ENCODE data around the gene MLH1. TPM values are rescaled to one million over a fixed set of nuclear protein-coding genes. Genes with fewer than 3 reads are reported as not detected.

The MLH1 gene
- total RNA-seq, 1 donor, result 41.5 TPM

DNA sequence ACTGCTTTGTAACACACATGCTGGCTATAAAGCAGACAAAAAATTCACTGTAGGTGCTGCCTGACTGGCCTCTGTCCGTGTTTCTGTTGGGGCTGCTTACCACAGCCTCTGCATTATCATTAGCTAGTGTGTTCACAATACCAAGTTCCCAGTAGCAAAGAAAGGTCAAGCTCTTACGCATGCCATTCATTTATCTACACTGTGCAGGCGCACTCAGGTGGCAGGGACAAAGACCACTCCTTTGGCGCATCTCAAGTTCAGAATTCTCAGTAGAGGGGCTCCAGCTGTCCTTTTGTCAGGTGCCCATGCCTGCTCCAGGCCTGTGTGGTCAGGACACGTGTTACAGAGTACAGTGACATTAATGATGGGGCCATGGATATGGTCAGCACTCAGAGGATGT, 22.3 kb downstream of the MLH1 start:
- no peaks in the 10 kb centered on the region for H3K9me3 ChIP-seq (ENCODE audit: low read depth, low read length)
- H3K4me1 ChIP-seq (ENCODE audit: insufficient read depth, low read length), result no peaks in the 10 kb centered on the region
- H3K4me3 ChIP-seq (ENCODE audit: low read length), result no peak overlapping the region
- no peaks in the 10 kb centered on the region for H3K27me3 ChIP-seq (ENCODE audit: insufficient read depth, low read length)

DNA sequence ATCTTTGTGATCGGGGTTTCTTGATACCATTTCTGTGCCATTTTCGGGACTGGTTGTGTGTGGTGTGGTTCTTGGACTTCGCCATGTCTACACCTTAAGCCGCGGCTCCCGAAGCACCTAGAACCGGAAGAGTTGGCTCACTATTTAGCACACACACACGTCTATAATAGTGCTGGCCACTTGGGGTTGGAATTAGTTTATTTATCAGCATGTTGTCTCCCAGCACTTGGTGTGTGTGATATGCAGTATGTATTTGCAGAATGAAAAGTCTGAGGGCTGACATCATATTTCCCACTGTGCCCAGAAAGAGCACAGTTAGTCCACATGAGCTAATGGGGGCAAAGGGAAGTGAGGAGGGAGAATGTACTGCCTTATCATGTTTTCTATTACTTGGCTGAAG, 23.6 kb downstream of the MLH1 start:
- H3K9me3 ChIP-seq (ENCODE audit: low read depth, low read length), result no peaks in the 10 kb centered on the region
- H3K27me3 ChIP-seq (ENCODE audit: insufficient read depth, low read length), result no peaks in the 10 kb centered on the region
- no peak overlapping the region for H3K4me3 ChIP-seq (ENCODE audit: low read length)
- no peaks in the 10 kb centered on the region for H3K4me1 ChIP-seq (ENCODE audit: insufficient read depth, low read length)

- Histone ChIP-seq H3K27me3 (ENCODE audit: insufficient read depth, low read length) (no peaks in the 10 kb centered on the region), H3K9me3 (ENCODE audit: low read depth, low read length) (no peaks in the 10 kb centered on the region), H3K4me3 (ENCODE audit: low read length) (no peak overlapping the region), H3K4me1 (ENCODE audit: insufficient read depth, low read length) (no peaks in the 10 kb centered on the region)
Measured at GRCh38 chr3:37017683-37018082, 24.4 kb downstream of the MLH1 start.

DNA sequence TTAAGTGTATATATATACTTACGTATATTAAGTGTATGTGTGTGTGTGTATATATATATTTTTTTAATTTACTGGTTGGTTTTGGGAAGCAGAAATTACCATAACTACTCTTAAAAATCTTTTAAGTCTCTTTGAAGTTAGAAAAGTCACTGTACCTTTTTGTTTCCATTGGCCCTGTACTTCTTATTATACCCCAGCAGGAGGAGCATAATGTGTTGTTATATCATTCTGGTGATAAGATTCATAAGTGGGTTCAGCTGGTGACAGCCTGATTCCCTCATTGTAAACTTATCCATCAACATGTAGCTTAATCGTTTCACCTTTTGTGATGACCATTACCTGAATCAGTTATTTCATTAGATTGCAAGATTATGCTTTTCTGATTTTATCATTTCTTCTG, 30.8 kb downstream of the MLH1 start:
- Histone ChIP-seq H3K4me1 (ENCODE audit: insufficient read depth, low read length) (peaks cover 12% of the 10 kb centered on the region), H3K27me3 (ENCODE audit: insufficient read depth, low read length) (no peaks in the 10 kb centered on the region), H3K9me3 (ENCODE audit: low read depth, low read length) (no peaks in the 10 kb centered on the region), H3K4me3 (ENCODE audit: low read length) (no peak overlapping the region)

- Histone ChIP-seq H3K4me3 (ENCODE audit: low read length) (no peak overlapping the region), H3K4me1 (ENCODE audit: insufficient read depth, low read length) (peaks cover 12% of the 10 kb centered on the region), H3K27me3 (ENCODE audit: insufficient read depth, low read length) (no peaks in the 10 kb centered on the region), H3K9me3 (ENCODE audit: low read depth, low read length) (no peaks in the 10 kb centered on the region)
Measured at GRCh38 chr3:37024820-37025405, 31.6 kb downstream of the MLH1 start.

DNA sequence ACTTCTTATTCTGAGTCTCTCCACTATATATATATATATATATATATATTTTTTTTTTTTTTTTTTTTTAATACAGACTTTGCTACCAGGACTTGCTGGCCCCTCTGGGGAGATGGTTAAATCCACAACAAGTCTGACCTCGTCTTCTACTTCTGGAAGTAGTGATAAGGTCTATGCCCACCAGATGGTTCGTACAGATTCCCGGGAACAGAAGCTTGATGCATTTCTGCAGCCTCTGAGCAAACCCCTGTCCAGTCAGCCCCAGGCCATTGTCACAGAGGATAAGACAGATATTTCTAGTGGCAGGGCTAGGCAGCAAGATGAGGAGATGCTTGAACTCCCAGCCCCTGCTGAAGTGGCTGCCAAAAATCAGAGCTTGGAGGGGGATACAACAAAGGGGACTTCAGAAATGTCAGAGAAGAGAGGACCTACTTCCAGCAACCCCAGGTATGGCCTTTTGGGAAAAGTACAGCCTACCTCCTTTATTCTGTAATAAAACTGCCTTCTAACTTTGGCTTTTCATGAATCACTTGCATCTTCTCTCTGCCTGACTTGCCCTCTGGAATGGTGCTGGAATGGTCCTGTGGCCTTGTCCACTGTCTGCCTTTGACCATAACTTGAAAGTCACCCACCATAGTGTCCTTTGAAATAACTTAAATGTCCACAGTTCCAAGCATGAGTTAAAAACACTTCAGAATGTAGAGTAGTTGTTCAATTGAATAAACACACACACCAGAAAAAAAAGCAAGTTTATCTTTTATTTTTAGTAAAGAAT, 32.4 kb downstream of the MLH1 start:
- H3K9me3 ChIP-seq (ENCODE audit: low read depth, low read length), result no peaks in the 10 kb centered on the region
- no peaks in the 10 kb centered on the region for H3K27me3 ChIP-seq (ENCODE audit: insufficient read depth, low read length)
- peaks cover 12% of the 10 kb centered on the region for H3K4me1 ChIP-seq (ENCODE audit: insufficient read depth, low read length)
- H3K4me3 ChIP-seq (ENCODE audit: low read length), result no peak overlapping the region

GRCh38 chr3:37026851-37027250, 33.5 kb downstream of the MLH1 start:
- H3K4me3 ChIP-seq (ENCODE audit: low read length), result no peak overlapping the region
- no peaks in the 10 kb centered on the region for H3K27me3 ChIP-seq (ENCODE audit: insufficient read depth, low read length)
- peaks cover 12% of the 10 kb centered on the region for H3K4me1 ChIP-seq (ENCODE audit: insufficient read depth, low read length)
- H3K9me3 ChIP-seq (ENCODE audit: low read depth, low read length), result no peaks in the 10 kb centered on the region

DNA sequence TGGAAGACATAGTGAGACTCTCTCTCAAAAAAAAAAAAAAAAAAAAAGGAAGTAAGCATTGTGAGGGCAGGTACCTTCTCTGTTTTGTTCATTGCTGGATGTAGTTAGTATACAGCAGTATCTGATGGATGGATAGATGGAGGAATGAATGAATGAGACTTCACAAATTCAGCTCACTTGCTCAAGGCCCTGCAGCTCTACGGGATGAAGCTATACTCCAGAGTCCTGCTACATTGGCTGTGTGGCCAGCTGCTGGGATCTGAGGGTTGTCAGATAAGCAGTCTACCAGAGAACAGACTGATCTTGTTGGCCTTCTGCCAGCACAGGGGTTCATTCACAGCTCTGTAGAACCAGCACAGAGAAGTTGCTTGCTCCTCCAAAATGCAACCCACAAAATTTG, 35.0 kb downstream of the MLH1 start:
- Histone ChIP-seq H3K27me3 (ENCODE audit: insufficient read depth, low read length) (no peaks in the 10 kb centered on the region), H3K4me3 (ENCODE audit: low read length) (no peak overlapping the region), H3K4me1 (ENCODE audit: insufficient read depth, low read length) (peaks cover 12% of the 10 kb centered on the region), H3K9me3 (ENCODE audit: low read depth, low read length) (no peaks in the 10 kb centered on the region)

DNA sequence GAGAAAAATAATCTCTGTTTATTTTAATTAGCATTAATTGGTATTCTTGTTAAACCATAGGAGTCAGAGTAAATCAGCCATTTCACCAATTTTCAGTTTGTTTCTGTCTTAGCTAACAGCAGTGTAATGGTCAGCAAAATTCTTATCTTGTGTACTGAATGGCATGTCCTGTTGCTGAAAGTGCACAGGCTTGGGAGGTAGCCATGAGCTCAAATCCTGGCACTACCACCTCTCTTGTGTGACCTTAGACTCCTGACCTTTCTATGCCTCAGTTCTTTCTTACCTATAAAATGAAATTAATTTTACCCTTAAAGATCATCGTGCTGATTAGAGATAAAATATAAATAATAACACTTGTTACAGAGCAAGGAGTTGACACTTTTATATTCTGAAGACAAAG, 35.8 kb downstream of the MLH1 start:
- H3K4me1 ChIP-seq (ENCODE audit: insufficient read depth, low read length), result peaks cover 12% of the 10 kb centered on the region
- no peaks in the 10 kb centered on the region for H3K27me3 ChIP-seq (ENCODE audit: insufficient read depth, low read length)
- H3K4me3 ChIP-seq (ENCODE audit: low read length), result no peak overlapping the region

GRCh38 chr3:37029516-37030163, 36.3 kb downstream of the MLH1 start:
- Histone ChIP-seq H3K4me1 (ENCODE audit: insufficient read depth, low read length) (peaks cover 9% of the 10 kb centered on the region), H3K9me3 (ENCODE audit: low read depth, low read length) (no peaks in the 10 kb centered on the region), H3K27me3 (ENCODE audit: insufficient read depth, low read length) (no peaks in the 10 kb centered on the region), H3K4me3 (ENCODE audit: low read length) (no peak overlapping the region)

More for the DNA sequence above, 35.8 kb downstream of the MLH1 start:
- H3K9me3 ChIP-seq (ENCODE audit: low read depth, low read length), result no peaks in the 10 kb centered on the region

DNA sequence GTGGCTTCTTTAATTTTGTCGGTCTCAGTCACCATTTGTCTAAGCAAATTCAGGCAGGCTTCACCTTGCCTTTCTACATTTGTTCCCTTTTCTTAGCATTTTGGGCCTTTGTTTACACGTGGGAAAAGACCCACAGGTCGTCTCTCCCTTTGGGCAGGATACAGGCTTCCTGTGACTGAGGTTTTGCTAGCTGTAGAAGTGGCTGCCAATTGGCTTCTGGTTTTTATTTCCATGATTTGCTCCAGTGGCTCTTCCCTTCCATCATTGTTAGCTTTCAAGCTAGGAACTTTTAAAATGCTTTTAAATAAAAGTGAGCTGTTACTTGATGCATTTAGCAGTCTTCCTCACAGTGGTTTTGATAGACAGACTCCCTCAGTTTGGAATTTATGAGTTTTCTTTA, 37.3 kb downstream of the MLH1 start:
- peaks cover 3% of the 10 kb centered on the region for H3K4me1 ChIP-seq (ENCODE audit: insufficient read depth, low read length)
- no peaks in the 10 kb centered on the region for H3K9me3 ChIP-seq (ENCODE audit: low read depth, low read length)
- H3K27me3 ChIP-seq (ENCODE audit: insufficient read depth, low read length), result no peaks in the 10 kb centered on the region
- no peak overlapping the region for H3K4me3 ChIP-seq (ENCODE audit: low read length)

DNA sequence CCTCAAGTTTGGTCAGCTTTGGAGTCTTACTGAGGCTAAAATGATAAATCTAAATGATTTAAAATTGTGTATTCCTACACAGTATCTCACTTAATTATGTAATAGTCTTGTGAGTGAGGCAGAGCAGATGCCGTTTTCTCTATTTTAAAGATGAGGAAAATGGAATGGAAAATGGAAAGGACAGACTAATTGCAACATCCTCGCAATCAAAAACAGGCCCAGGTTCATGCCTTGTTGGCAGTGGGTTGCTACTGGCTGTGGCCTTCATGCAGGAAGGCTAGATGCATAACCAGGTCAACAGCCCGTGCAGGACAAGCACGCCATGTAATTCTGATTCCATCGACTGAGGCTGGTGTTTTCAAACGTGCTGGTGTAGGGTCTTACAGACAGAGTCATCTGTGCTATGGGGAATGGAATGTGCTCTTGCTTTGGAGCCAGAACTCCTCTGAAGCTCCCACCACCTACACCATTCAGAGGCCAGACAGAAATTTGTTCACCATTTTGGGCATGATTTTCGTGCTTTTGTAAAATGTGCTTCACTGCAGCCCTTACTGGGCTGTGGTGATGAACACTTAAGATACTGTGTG, 37.9 kb downstream of the MLH1 start:
- Histone ChIP-seq H3K27me3 (ENCODE audit: insufficient read depth, low read length) (no peaks in the 10 kb centered on the region), H3K4me1 (ENCODE audit: insufficient read depth, low read length) (no peaks in the 10 kb centered on the region), H3K9me3 (ENCODE audit: low read depth, low read length) (peaks cover 2% of the 10 kb centered on the region), H3K4me3 (ENCODE audit: low read length) (no peak overlapping the region)

DNA sequence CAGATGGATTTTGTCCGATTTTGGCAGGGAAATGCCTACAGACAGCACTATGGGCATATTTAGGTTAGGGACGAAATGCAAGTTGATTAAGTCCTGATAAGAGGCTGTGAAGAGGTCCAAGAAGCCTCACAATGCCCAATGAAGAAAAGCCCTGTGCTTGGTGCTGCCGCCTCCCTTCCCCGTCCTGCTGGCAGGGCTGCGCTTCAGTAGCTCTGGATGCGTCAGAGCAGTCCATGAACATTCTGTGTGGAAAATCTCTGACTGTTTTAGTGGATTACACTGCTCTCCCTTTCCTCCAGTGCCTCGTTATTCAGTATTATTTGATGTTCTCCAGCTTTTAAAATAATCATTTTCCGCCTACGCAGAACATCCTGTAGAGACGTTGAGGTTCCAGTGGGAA, 39.6 kb downstream of the MLH1 start:
- H3K4me3 ChIP-seq (ENCODE audit: low read length), result no peak overlapping the region
- H3K27me3 ChIP-seq (ENCODE audit: insufficient read depth, low read length), result no peaks in the 10 kb centered on the region
- H3K4me1 ChIP-seq (ENCODE audit: insufficient read depth, low read length), result no peaks in the 10 kb centered on the region
- peaks cover 7% of the 10 kb centered on the region for H3K9me3 ChIP-seq (ENCODE audit: low read depth, low read length)

DNA sequence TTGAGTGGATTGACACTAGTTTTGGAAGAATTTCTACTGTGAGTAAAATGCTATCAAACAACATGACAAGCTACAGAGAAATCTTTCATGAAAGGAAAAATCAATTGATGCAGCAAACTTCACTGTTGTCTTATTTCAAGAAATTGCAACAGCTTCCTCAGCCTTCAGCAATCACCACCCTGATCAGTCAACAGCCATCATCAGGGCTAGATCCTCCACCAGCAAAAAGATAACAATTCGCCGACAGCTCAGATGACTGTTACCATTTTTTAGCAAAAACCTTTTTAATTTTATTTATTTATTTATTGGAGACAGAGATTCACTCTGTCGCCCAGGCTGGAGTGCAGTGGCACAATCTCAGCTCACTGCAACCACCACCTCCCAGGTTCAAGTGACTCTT, 44.0 kb downstream of the MLH1 start:
- Histone ChIP-seq H3K4me3 (ENCODE audit: low read length) (no peak overlapping the region), H3K4me1 (ENCODE audit: insufficient read depth, low read length) (no peaks in the 10 kb centered on the region)

DNA sequence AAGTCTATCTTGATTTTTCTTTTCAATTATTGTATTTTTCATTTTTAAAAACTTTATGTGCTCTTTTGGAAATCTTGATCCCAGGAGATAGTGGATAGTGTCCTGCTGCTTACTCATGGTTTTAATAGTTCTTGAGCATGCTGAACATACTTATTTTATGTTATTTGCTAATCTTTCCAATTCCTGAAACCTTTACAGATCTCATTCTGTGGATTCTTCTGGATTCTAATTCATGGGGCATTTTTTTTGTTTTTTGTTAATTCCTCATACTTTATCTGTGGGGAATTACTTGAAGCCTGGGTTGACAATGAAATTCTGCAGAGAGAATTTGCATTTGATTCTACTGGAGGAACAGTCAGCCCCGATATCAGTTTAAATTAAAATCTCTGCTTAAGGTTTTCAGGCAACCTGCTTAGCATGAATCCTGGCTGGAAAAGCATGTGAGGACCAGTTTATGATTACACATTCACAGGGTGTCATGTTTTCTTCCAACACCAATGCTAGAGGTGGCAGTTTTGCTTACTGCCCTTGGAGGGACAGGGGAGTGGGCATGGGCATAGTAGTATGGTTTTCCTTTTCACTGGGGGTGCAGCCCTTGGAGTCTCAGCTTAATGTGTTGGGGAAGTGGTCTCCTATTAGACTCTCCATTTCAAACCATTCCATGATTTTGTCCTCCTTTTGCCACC, 46.0 kb downstream of the MLH1 start:
- no peak overlapping the region for H3K4me3 ChIP-seq (ENCODE audit: low read length)
- no peaks in the 10 kb centered on the region for H3K4me1 ChIP-seq (ENCODE audit: insufficient read depth, low read length)
- peaks cover 7% of the 10 kb centered on the region for H3K9me3 ChIP-seq (ENCODE audit: low read depth, low read length)
- H3K27me3 ChIP-seq (ENCODE audit: insufficient read depth, low read length), result no peaks in the 10 kb centered on the region

More for the DNA sequence above, 44.0 kb downstream of the MLH1 start:
- Histone ChIP-seq H3K9me3 (ENCODE audit: low read depth, low read length) (peaks cover 7% of the 10 kb centered on the region), H3K27me3 (ENCODE audit: insufficient read depth, low read length) (no peaks in the 10 kb centered on the region)

Data from mononuclear cell (primary cell).